Measurements from ENCODE around the gene PAK2.
"Not testable (repeated sequence)": the region's sequence is repeated elsewhere in the genome, so short reads cannot be mapped to it uniquely, and the experiment has no call there.

GRCh38 chr3:196863000-196863399 is 123.3 kb downstream of the PAK2 start:
- TF ChIP-seq CTCF (IDR thresholded peaks at IDR 0.05); ZFX (IDR thresholded peaks at IDR 0.05; ENCODE audit: borderline replicate concordance): not testable (repeated sequence)
